ENCODE data around the gene KRT77.

DNA sequence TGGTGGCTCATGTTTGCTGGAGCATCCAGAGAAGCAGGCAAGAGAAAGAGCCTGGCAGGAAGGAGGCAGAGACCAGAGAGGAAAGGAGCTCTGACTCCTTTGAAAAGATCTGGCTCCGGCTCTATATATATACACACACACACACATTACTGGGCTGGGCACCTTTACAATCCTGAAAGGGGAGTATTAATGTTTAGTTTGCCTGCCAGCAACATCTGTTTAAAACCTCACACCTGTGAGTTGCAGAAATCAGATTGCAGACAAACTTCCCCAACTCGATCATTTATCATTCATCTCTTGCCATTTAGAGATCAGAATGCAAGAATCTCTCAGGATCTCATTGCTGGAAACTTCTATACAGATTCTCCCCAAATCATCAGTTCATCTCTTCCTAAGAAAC lies at the start of gene KRT77:
- TF ChIP-seq YY1 (IDR thresholded peaks at IDR 0.05; ENCODE audit: insufficient read depth, insufficient read length) (no peak), ZNF274 (IDR thresholded peaks at IDR 0.05; ENCODE audit: low read depth, low read length) (no peak)
